BJ (cell line): ENCODE data around the gene KIF13A. TPM values are rescaled to one million over a fixed set of nuclear protein-coding genes. Genes with fewer than 3 reads are reported as not detected.

ENCODE experiments used
- CTCF ChIA-PET: fragments of 350-600 bp; formaldehyde crosslinking; extraction: SDS; loops from one replicate; lab custom pipeline; 2021; ENCODE audit warnings: antibody characterized with exemption, inconsistent platforms; lab: Yijun Ruan, JAX
- POLR2A ChIA-PET: fragments of 300-600 bp; sonication (Branson Sonifier 250); formaldehyde crosslinking; extraction: SDS; loops from one replicate; lab custom pipeline; 2021; ENCODE audit warnings: antibody characterized with exemption; lab: Charles Lee
- DNase-seq: peaks from one replicate; pipeline ENCODE4 v3.0.0-alpha.2; 2011; ENCODE audit warnings: low read depth
- H3K27me3 ChIP-seq: 2 replicates; pipeline ENCODE4 v1.6.0; 2011; ENCODE audit warnings: low read length; ENCODE audit not compliant: control insufficient read depth, insufficient read depth
- H3K36me3 ChIP-seq: 2 replicates; pipeline ENCODE4 v1.5.1; 2011; ENCODE audit warnings: low read length; ENCODE audit not compliant: control insufficient read depth, insufficient read depth
- H3K4me3 ChIP-seq: 2 replicates; pipeline ENCODE4 v1.5.1; 2011; ENCODE audit warnings: low read depth, mild to moderate bottlenecking, control low read depth, low read length
- CTCF ChIP-seq: IDR thresholded peaks from 2 replicates; pipeline ENCODE4 v1.5.1; 2011; ENCODE audit warnings: low read depth, mild to moderate bottlenecking, control low read depth, inconsistent platforms, low read length, moderate library complexity; ENCODE audit not compliant: insufficient read depth
- polyA plus RNA-seq: library from polyadenylated mRNA; depleted of rRNA; stranded (reverse); fragments of >200 nt; gene quantifications from 2 replicates; pipeline ENCODE4 v1.2.3, GENCODE V29; 2011

KIF13A gene
- polyA plus RNA-seq, 1 experiment: 41.4 TPM

DNA sequence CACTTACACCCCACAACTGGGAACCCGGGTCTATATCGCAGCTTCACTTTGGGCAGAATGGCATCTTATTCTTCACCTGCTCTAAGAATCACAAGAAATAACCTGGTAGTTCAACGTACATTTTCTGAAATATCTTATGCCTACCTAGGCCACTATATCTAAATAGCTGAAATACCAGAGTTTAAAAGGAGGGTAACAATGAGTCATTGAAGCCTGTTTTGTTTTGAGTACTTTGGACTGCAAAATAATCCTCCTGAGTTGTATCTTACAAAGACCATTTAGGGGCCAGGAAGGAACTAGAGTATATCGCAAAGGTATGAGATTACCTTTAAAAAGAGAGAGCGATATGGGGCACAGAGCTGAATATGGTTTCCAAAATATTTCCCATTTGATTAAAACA, 184.0 kb downstream of the KIF13A start:
- CTCF ChIA-PET: interaction anchor here (0.6 to 3.9 kb wide), 22 partner anchors 9 to 649 kb away, joined by 3 to 28 read pairs (median 4); no protein-coding TSS in a partner anchor
- H3K27me3 ChIP-seq: no peaks in the 10 kb centered on the region
- H3K4me3 ChIP-seq: no peak overlapping the region
- H3K36me3 ChIP-seq: peaks cover 7% of the 10 kb centered on the region
- no peak for TF ChIP-seq CTCF
- POLR2A ChIA-PET: no interaction called here
- no peak for DNase-seq

DNA sequence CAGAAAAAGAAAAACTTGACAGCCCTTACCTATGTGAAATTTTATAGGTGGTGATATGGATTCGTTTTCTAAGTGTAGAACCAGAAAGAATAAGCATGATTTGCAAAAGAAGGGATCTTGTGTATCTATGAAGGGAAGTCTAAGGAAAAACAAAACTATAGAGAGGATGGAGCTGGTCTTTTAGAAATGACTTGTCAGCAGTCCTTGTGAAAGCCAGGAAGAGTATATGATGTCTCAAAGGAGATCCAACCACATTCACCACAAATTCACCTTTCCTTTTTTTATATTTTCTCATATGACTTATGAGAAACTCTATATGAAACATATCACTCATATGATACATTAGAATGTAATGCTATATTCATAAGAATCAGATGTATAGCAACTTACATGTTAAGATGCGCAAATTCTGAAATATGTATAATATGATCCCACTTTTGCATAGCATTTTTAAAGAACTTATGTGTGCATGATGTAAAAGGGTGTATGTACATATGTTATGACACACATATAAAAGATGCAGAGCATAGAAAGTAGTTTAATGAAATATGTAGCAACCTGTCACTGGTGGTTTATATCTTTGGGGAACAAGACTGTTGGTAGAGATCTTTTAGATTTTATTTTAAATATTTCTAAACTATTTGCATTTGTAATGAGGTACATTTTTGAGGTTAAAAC, 188.8 kb downstream of the KIF13A start:
- H3K4me3 ChIP-seq: no peak overlapping the region
- H3K27me3 ChIP-seq: no peaks in the 10 kb centered on the region
- H3K36me3 ChIP-seq: peaks cover 10% of the 10 kb centered on the region
- ChIA-PET CTCF (interaction anchor here (0.7 to 1.0 kb wide), 4 partner anchors 9 to 337 kb away, joined by 3 read pairs; no protein-coding TSS in a partner anchor), POLR2A (no interaction called here)
- DNase-seq: no peak
- no peak for TF ChIP-seq CTCF

DNA sequence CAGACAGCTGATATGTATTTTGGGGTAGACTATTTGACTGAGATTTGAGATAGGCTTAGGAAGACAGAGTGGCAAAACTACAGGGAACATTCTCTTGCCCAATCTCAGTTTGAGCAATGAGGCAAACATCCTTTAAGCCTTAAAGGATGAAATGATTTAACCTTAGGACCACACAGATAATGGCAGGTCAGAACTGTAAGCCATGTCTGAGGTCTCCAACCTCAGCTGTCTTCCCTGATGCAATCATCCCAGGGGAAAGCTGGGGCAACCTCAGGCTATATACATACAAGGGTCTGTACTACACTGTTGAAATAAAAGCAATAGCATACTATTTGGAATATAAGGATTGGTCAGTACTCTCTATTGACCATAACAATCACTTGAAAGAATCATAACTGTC, 196.9 kb downstream of the KIF13A start:
- CTCF ChIA-PET: interaction anchor here (0.8 to 1.0 kb wide), 2 partner anchors 14 to 20 kb away, joined by 4 read pairs; no protein-coding TSS in a partner anchor
- no peak for TF ChIP-seq CTCF
- H3K4me3 ChIP-seq: no peak overlapping the region
- POLR2A ChIA-PET: interaction anchor here (0.6 kb wide), 1 partner anchor 677 kb away, joined by 3 read pairs; no protein-coding TSS in a partner anchor
- peaks cover 13% of the 10 kb centered on the region for H3K36me3 ChIP-seq
- no peaks in the 10 kb centered on the region for H3K27me3 ChIP-seq
- no peak for DNase-seq

DNA sequence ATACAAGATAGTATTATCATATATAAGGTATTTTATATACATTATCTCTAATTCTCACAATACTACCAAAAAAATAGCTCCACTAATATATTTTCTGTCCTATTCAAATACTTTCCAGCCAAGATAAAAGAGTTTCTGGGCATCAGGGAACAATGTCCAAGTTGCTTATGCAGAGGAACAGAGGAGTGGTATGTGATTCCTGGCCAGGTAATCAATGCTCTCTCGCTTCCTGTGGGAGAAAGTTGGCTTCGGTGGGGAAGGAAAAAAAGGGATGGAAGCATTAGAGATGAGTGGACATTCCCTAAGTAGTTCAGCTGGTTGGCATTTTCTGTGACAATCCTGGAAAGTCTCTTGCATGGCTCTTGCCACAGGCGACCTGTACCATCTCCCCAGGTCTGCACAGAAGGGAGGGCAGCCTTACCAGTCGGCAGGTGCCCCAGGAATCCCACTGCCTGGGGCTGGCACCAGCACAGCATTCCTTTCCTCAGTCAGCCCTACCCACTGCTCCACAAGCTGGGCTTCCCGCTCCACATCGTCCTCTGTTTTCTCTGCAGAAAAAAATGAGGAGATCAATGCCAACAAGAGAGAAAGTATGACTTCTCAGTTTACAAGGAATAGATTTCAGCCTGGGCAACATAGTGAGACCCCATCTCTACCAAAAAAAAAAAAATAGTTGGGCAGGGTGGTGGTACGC, 202.2 kb downstream of the KIF13A start:
- ChIA-PET POLR2A (no interaction called here), CTCF (interaction anchor here (4.4 kb wide), 1 partner anchor 19 kb away, joined by 18 read pairs; no protein-coding TSS in a partner anchor)
- Histone ChIP-seq H3K4me3 (no peak overlapping the region), H3K27me3 (no peaks in the 10 kb centered on the region), H3K36me3 (peaks cover 21% of the 10 kb centered on the region)
- no peak for TF ChIP-seq CTCF
- no peak for DNase-seq

GRCh38 chr6:17780061-17780460, 207.4 kb downstream of the KIF13A start:
- DNase-seq: no peak
- Histone ChIP-seq H3K4me3 (no peak overlapping the region), H3K27me3 (no peaks in the 10 kb centered on the region), H3K36me3 (peaks cover 22% of the 10 kb centered on the region)
- TF ChIP-seq CTCF: no peak
- POLR2A ChIA-PET: no interaction called here
- CTCF ChIA-PET: interaction anchor here (1.0 kb wide), 1 partner anchor 24 kb away, joined by 4 read pairs; no protein-coding TSS in a partner anchor
